Epithelial cell of esophagus (primary cell): ENCODE data around the gene HHIPL1.

ENCODE experiments used
- DNase-seq: peaks from one replicate; pipeline ENCODE4 v3.0.0; 2010; ENCODE audit warnings: low read depth
- H3K4me3 ChIP-seq: 2 replicates; pipeline ENCODE4 v1.5.1; 2011; ENCODE audit warnings: mild to moderate bottlenecking, low read length, control low read depth
- CTCF ChIP-seq: IDR thresholded peaks from 2 replicates; pipeline ENCODE4 v1.5.1; 2011; ENCODE audit warnings: low read depth, mild to moderate bottlenecking, low read length, control low read depth, inconsistent platforms; ENCODE audit not compliant: insufficient read depth; ENCODE audit errors: missing control alignments

The HHIPL1 gene

DNA sequence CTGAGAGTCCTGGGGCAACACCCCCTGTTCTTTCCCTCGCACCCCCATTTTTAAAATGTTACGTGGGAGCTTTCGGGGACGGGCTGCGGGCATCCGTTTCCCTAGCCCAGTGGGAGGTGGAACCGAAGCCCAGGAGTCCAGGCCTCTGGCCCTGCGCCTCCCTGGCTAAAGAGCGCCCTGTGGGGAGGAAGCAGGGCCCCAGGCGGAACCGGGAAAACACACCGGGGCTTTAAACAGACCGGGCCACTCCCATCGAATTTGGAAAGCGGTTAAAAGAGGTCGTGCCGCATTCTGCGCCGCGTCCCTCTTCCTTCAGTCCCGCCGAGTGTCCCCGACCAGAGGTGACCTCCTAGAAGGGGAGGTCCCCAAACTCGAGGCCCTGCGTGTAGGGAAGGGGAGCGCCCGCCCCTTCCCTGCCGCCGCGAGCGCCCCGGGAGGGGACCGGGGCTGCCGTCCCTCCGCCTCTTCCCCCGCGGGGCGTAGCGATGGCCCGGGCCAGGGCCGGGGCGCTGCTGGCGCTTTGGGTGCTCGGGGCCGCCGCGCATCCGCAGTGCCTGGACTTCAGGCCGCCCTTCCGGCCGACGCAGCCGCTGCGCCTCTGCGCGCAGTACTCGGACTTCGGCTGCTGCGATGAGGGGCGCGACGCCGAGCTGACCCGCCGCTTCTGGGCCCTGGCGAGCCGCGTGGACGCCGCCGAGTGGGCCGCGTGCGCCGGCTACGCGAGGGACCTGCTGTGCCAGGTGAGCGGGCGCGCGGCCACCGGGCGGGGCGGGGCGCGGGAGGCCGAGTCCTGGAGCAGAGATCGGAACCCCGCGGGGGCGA, at the start of gene HHIPL1:
TSS of gene HHIPL1 (plus strand) at position 407 of the 822 bp plus-strand sequence. CDS start at position 486, 79 bp downstream.
- peak within 1 kb of the TSS; percentile 13 for H3K4me3 ChIP-seq
- TF ChIP-seq CTCF: no peak
- DNase-seq: no peak

DNA sequence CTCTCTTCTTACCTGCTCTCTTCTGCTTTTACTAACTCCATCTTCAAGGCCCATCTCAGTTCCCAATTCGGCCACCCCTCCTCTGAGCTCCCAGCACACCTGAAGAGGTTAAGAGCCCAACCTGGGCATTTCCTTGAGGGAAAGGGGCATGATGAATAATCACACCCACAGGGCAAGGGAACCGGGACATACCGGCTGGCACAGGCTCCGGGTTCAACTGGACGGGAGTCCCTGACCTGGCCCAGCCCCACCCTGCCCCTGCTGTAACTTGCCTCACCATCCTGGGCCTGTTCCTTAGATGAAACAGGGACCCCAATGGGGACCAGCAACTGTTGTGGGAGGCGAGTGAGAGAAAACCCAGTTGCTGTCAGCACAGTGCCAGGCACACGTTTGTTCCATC, 49.4 kb upstream of the HHIPL1 start:
- H3K4me3 ChIP-seq: no peak overlapping the region
- TF ChIP-seq CTCF: no peak
- DNase-seq: no peak

GRCh38 chr14:99596071-99596627, 48.8 kb upstream of the HHIPL1 start:
- no peak for TF ChIP-seq CTCF
- DNase-seq: no peak

GRCh38 chr14:99596772-99597171, 48.2 kb upstream of the HHIPL1 start:
- TF ChIP-seq CTCF: no peak
- DNase-seq: no peak
- no peak overlapping the region for H3K4me3 ChIP-seq

More at GRCh38 chr14:99596071-99596627, 48.8 kb upstream of the HHIPL1 start:
- H3K4me3 ChIP-seq: no peak overlapping the region

DNA sequence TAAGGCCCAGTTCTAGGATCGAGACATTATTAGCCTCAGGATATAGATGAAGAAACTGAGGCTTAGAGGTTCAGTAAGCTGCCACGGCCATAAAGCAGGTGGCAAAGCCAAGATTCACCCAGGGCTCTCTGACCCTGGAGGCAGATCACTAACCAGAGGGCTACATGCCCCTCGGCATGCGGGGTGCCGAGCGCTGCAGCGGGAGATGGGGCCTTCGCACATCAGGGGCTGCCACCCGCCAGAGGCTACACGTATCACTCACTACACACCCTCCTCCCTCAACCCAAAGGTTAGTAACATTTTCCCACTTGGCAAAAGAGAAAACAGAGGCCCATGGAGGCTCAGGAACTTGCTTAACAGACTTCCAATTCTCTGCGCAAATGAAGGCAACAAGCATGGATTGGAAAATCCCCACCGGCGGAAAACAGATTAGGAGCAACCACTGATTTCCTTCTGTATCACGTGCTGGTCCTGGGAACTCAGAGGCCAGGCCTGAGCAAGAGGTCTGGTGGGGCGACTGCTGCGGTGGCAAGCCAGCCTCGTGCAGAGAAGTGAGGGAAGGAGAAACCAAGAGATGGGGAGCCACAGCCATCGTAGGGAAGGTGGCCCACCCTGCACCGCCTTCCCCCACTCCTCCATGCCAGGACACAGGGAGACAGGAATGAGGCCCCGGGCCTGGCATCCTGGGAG, 46.9 kb upstream of the HHIPL1 start:
- TF ChIP-seq CTCF: no peak
- no peak overlapping the region for H3K4me3 ChIP-seq
- DNase-seq: no peak

GRCh38 chr14:99598774-99599173, 46.2 kb upstream of the HHIPL1 start:
- H3K4me3 ChIP-seq: no peak overlapping the region
- no peak for TF ChIP-seq CTCF
- DNase-seq: no peak
